GM12878 (cell line): Measurements from ENCODE around the gene PTMA. TPM values are rescaled to one million over a fixed set of nuclear protein-coding genes. Genes with fewer than 3 reads are reported as not detected.

Experiments used
- ATAC-seq: fragments of 200-7000 bp; cut with Tn5 transposase; 3 replicates; pipeline ENCODE4 v1.9.1; 2020; ENCODE audit warnings: mild to moderate bottlenecking, moderate library complexity
- BruUV-seq: library from RNA; stranded (reverse); fragments of 400-500 nt; replicated peaks from 2 replicates; lab custom pipeline; 2021; lab: Mats Ljungman, UMichigan
- CTCF ChIA-PET: fragments of 300-600 bp; sonication (Branson Sonifier 250); formaldehyde crosslinking; extraction: SDS; loops from one replicate; lab custom pipeline; 2021; ENCODE audit warnings: inconsistent platforms; lab: Yijun Ruan, JAX
- POLR2A ChIA-PET: fragments of 350-600 bp; formaldehyde crosslinking; extraction: SDS; loops from one replicate; lab custom pipeline; 2021; ENCODE audit warnings: inconsistent platforms; lab: Charles Lee
- RAD21 ChIA-PET: fragments of 300-600 bp; sonication (Branson Sonifier 250); formaldehyde crosslinking; loops from one replicate; lab custom pipeline; 2023; ENCODE audit warnings: antibody characterized with exemption; ENCODE audit not compliant: unreplicated experiment; lab: Charles Lee
- SMC1A ChIA-PET: fragments of 300-600 bp; sonication (Branson Sonifier 250); formaldehyde crosslinking; loops from one replicate; lab custom pipeline; 2023; ENCODE audit not compliant: unreplicated experiment, uncharacterized antibody; lab: Charles Lee
- DNase-seq: peaks from one replicate; pipeline ENCODE4 v3.0.0-alpha.2; 2011; ENCODE audit warnings: low read depth, low spot score
- FAIRE-seq: peaks from 3 replicates; lab custom pipeline; 2011; peaks lifted over from hg19 to GRCh38; lab: Jason Lieb, UNC
- H2AFZ ChIP-seq: 2 replicates; pipeline ENCODE4 v1.6.0; 2011; ENCODE audit warnings: low read depth, low read length, control low read depth; ENCODE audit not compliant: control insufficient read depth
- H3K27ac ChIP-seq: 2 replicates; pipeline ENCODE4 v1.5.1; 2011; ENCODE audit warnings: control low read depth; ENCODE audit not compliant: control insufficient read depth, insufficient read depth
- H3K27me3 ChIP-seq, 2 experiments: replicated peaks in 1 of 2; 2 replicates each; pipeline versions ENCODE4 v1.6.0 to v1.6.1; 2011; ENCODE audit warnings: low read length in 1 of 2; ENCODE audit not compliant: control insufficient read depth in 2 of 2, insufficient read depth in 2 of 2
- H3K36me3 ChIP-seq, 2 experiments: 2 replicates each; pipeline ENCODE4 v1.5.1; 2011; ENCODE audit warnings: low read length in 1 of 2; ENCODE audit not compliant: control insufficient read depth in 2 of 2, insufficient read depth in 2 of 2
- H3K4me1 ChIP-seq: 2 replicates; pipeline ENCODE4 v1.6.1; 2011; ENCODE audit warnings: mild to moderate bottlenecking, low read length, moderate library complexity, mixed read lengths; ENCODE audit not compliant: control insufficient read depth, insufficient read depth
- H3K4me2 ChIP-seq: 2 replicates; pipeline ENCODE4 v1.6.0; 2011; ENCODE audit warnings: control low read depth; ENCODE audit not compliant: control insufficient read depth, insufficient read depth
- H3K4me3 ChIP-seq: fragments of 200-600 bp; sonication (generic); 2 replicates; pipeline ENCODE4 v1.5.1; 2016
- H3K79me2 ChIP-seq: 2 replicates; pipeline ENCODE4 v1.6.0; 2011; ENCODE audit warnings: low read length; ENCODE audit not compliant: control insufficient read depth, insufficient read depth
- H3K9ac ChIP-seq: 2 replicates; pipeline ENCODE4 v1.8.0; 2011; ENCODE audit warnings: low read length, control low read depth, mixed read lengths; ENCODE audit not compliant: control insufficient read depth, insufficient read depth
- H3K9me3 ChIP-seq: replicated peaks from 3 replicates; pipeline ENCODE4 v1.5.1; 2011; ENCODE audit warnings: mild to moderate bottlenecking, low read length; ENCODE audit not compliant: control insufficient read depth, insufficient read depth
- H4K20me1 ChIP-seq: 2 replicates; pipeline ENCODE4 v1.6.0; 2011; ENCODE audit not compliant: control insufficient read depth, insufficient read depth
- BRCA1 ChIP-seq: IDR thresholded peaks from 2 replicates; pipeline ENCODE4 v1.6.1; 2011; ENCODE audit warnings: low read depth, low read length, improper control_type of control experiment
- CBX3 ChIP-seq: fragments of 200-600 bp; sonication (generic); IDR thresholded peaks from 2 replicates; pipeline ENCODE4 v1.6.1; 2016; ENCODE audit warnings: low read depth, borderline replicate concordance
- CEBPB ChIP-seq, 2 experiments: fragments of 150-350 bp in 1 of 2; IDR thresholded peaks; 2 replicates each; pipeline ENCODE4 v1.6.1; 2012 to 2014; ENCODE audit warnings: low read depth in 2 of 2, low read length in 2 of 2, borderline replicate concordance in 1 of 2, inconsistent platforms in 1 of 2
- HCFC1 ChIP-seq: fragments of 150-350 bp; IDR thresholded peaks from 2 replicates; pipeline ENCODE4 v1.6.1; 2014; ENCODE audit warnings: low read length
- HDAC6 ChIP-seq: fragments of 200-600 bp; sonication (generic); IDR thresholded peaks from one replicate; pipeline ENCODE4 v1.8.0; 2017; ENCODE audit warnings: antibody characterized with exemption; ENCODE audit not compliant: unreplicated experiment
- MEF2A ChIP-seq: IDR thresholded peaks from 2 replicates; pipeline ENCODE4 v1.6.1; 2011; ENCODE audit warnings: low read depth, mild to moderate bottlenecking, low read length, moderate library complexity; ENCODE audit not compliant: insufficient read depth
- MXI1 ChIP-seq: fragments of 150-350 bp; IDR thresholded peaks from 2 replicates; pipeline ENCODE4 v1.6.1; 2011; ENCODE audit warnings: low read depth, mild to moderate bottlenecking, inconsistent platforms, low read length, improper control_type of control experiment
- SMC3 ChIP-seq: IDR thresholded peaks from 2 replicates; pipeline ENCODE4 v1.6.1; 2011; ENCODE audit warnings: low read length, improper control_type of control experiment, borderline replicate concordance
- TBL1XR1 ChIP-seq: IDR thresholded peaks from 2 replicates; pipeline ENCODE4 v1.6.1; 2012; ENCODE audit warnings: low read depth, low read length, improper control_type of control experiment
- ZNF24 ChIP-seq: fragments of 450-650 bp; IDR thresholded peaks from 2 replicates; pipeline ENCODE4 v1.6.1; 2017; ENCODE audit warnings: antibody characterized with exemption, mild to moderate bottlenecking
- WGBS: methylation state at CpG from one replicate; pipeline ENCODE4 v1.1.6; 2016; ENCODE audit warnings: low lambda C conversion rate; ENCODE audit not compliant: insufficient replicate concordance, insufficient coverage; ENCODE audit errors: missing lambda C conversion rate; 5-methylcytosine and 5-hydroxymethylcytosine counted together
- in situ Hi-C: fragments of 300-500 bp; cut with MboI; formaldehyde crosslinking; loops from 9 replicates; pipeline ENCODE4 v1.14.3; 2018; ENCODE audit warnings: mixed read lengths
- intact Hi-C: fragments of 100-400 bp; cut with micrococcal nuclease; formaldehyde crosslinking; loops from one replicate; pipeline ENCODE4 v1.14.2; 2022; ENCODE audit not compliant: unreplicated experiment
- polyA plus RNA-seq, 11 experiments: library from polyadenylated mRNA; depleted of rRNA in 4 of 11; unstranded in 6 of 11; stranded (reverse) in 5 of 11; fragments of >200 nt; fragmentation: Nextera tagmentation in 4 of 11; fragmentation: Illumina TruSeq in 1 of 11; extraction: Ambion mirVana in 4 of 11; extraction: Trizol in 1 of 11; gene quantifications; 1 replicate in 1 of 11; 2 replicates in 10 of 11; pipeline versions ENCODE4 v1.2.1 to v1.2.3, GENCODE V29; 2011 to 2016; ENCODE audit warnings: inconsistent platforms in 2 of 11, missing spikeins in 2 of 11, low read depth in 1 of 11
- total RNA-seq, 4 experiments: library from RNA; depleted of rRNA in 3 of 4; stranded (reverse); fragments of >200 nt in 3 of 4; fragmentation: Illumina TruSeq in 1 of 4; extraction: Trizol in 1 of 4; gene quantifications; 2 replicates each; pipeline versions ENCODE4 v1.2.1 to v1.2.3, GENCODE V29; 2013 to 2021
- TF ChIP-seq, protein P1 (sequence below): fragments of 450-650 bp; IDR thresholded peaks from 2 replicates; pipeline ENCODE4 v1.6.1; 2016; ENCODE audit warnings: mild to moderate bottlenecking
- TF ChIP-seq, protein P2 (sequence below): IDR thresholded peaks from 2 replicates; pipeline ENCODE4 v1.6.1; 2012; ENCODE audit warnings: low read depth, low read length, improper control_type of control experiment

Gene PTMA
- total and polyA plus RNA-seq, 10 of the 15 experiments (the other 5 are each of a cell fraction or from before 2014, with no cell fraction given), result 1,144 to 5,018 (median 3,464) TPM

DNA sequence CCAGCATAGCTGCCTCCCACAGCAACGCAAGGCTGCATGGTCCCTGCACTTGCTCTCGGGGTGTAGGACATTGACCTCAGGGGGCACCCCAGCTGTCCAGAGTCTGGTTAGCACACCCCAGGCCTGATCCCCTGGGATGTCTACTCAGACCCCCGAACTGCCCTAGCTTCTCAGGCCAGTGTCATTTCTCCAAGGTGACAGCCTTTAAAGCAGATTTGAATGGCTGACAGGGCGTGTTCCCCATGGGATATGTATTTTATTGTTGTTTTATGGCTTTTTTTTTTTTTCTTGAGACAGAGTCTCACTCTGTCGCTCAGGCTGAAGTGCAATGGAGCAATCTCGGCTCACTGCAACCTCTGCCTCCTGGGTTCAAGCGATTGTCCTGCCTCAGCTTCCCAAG lies 40.8 kb upstream of the PTMA start:
- Histone ChIP-seq H3K9me3 (no peaks in the 10 kb centered on the region), H3K79me2 (peaks cover 28% of the 10 kb centered on the region), H3K4me2 (peak overlapping the region; percentile 82), H4K20me1 (no peaks in the 10 kb centered on the region), H3K4me1 (peaks cover 53% of the 10 kb centered on the region), H2AFZ (peak overlapping the region; percentile 56), H3K4me3 (peak overlapping the region; percentile 68), H3K36me3 (no peaks in the 10 kb centered on the region), H3K27me3 (no peaks in the 10 kb centered on the region), H3K9ac (peak overlapping the region; percentile 94)
- no peak for DNase-seq
- no peak for ATAC-seq
- FAIRE-seq, result no peak
- CTCF ChIA-PET, result interaction anchor here (0.6 to 9.9 kb wide), 5 partner anchors 7 to 54 kb away, joined by 3 to 151 read pairs (median 7); no protein-coding TSS in a partner anchor
- WGBS, result 15% methylated on average over 7 of the region's 7 CpGs
- in situ Hi-C loops, result no loop called here
- RAD21 ChIA-PET, result interaction anchor here (0.7 to 9.4 kb wide), 4 partner anchors 9 to 54 kb away, joined by 3 to 70 read pairs (median 18); partner anchors contain the start of gene PTMA
- no TSS peak for BruUV-seq
- SMC1A ChIA-PET, result interaction anchor here (0.6 to 3.9 kb wide), 4 partner anchors 8 to 106 kb away, joined by 3 to 20 read pairs (median 4); no protein-coding TSS in a partner anchor
- intact Hi-C loops, result loop anchor here (10.0 kb wide), 1 partner anchor 273 kb away; the partner anchor contains the start of gene B3GNT7
- POLR2A ChIA-PET, result interaction anchor here (0.7 to 9.2 kb wide), 9 partner anchors 7 to 122 kb away, joined by 3 to 119 read pairs (median 6); partner anchors contain the start of gene PTMA
- TF ChIP-seq, protein P1, sequence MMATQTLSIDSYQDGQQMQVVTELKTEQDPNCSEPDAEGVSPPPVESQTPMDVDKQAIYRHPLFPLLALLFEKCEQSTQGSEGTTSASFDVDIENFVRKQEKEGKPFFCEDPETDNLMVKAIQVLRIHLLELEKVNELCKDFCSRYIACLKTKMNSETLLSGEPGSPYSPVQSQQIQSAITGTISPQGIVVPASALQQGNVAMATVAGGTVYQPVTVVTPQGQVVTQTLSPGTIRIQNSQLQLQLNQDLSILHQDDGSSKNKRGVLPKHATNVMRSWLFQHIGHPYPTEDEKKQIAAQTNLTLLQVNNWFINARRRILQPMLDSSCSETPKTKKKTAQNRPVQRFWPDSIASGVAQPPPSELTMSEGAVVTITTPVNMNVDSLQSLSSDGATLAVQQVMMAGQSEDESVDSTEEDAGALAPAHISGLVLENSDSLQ, result peak; percentile 31; the same call in 1 of the 2 replicates
- TF ChIP-seq BRCA1, result no peak
- TF ChIP-seq, all 136 proteins: peak for 1
- H3K27ac ChIP-seq, result peak overlapping the region; percentile 97

DNA sequence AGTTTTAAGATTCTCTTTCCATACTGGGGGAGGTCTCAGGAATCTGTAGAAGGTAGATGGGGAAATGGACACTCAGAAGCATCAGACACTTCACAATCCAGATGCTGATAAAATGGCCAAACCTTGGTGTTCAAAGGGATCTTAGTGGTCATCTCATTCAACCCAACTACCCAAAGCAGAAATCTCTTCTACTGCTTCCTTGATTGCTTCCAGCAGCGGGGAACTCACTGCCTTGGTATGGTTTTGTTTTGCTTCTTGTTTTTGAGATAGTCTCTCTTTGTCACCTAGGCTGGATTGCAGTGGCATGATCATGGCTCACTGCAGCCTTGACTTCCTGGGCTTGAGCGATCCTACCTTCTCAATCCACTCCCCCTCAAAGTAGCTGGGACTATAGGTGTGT lies 39.3 kb upstream of the PTMA start:
- ChIA-PET SMC1A (interaction anchor here (1.2 to 10.2 kb wide), 2 partner anchors 8 to 56 kb away, joined by 3 to 255 read pairs; no protein-coding TSS in a partner anchor), POLR2A (interaction anchor here (10.3 kb wide), 1 partner anchor 56 kb away, joined by 247 read pairs; no protein-coding TSS in a partner anchor), CTCF (interaction anchor here (1.0 to 2.2 kb wide), 2 partner anchors 46 to 57 kb away, joined by 3 to 7 read pairs; no protein-coding TSS in a partner anchor), RAD21 (interaction anchor here (1.2 to 9.4 kb wide), 2 partner anchors 55 to 117 kb away, joined by 3 to 70 read pairs; no protein-coding TSS in a partner anchor)
- H3K27ac ChIP-seq, result no peak overlapping the region
- no peaks in the 10 kb centered on the region for H3K9me3 ChIP-seq
- H3K27me3 ChIP-seq, result no peaks in the 10 kb centered on the region
- H3K79me2 ChIP-seq, result peaks cover 23% of the 10 kb centered on the region
- no TSS peak for BruUV-seq
- H3K9ac ChIP-seq, result no peak overlapping the region
- 100% methylated on average over 2 of the region's 2 CpGs for WGBS
- intact Hi-C loops (loop anchor here (10.0 kb wide), 1 partner anchor 274 kb away; the partner anchor contains the start of gene B3GNT7), in situ Hi-C loops (no loop called here)
- no peaks in the 10 kb centered on the region for H3K36me3 ChIP-seq
- DNase-seq, result no peak
- no peak for ATAC-seq
- H4K20me1 ChIP-seq, result no peaks in the 10 kb centered on the region
- no peak overlapping the region for H2AFZ ChIP-seq
- no peak for FAIRE-seq
- peaks cover 53% of the 10 kb centered on the region for H3K4me1 ChIP-seq
- H3K4me2 ChIP-seq, result no peak overlapping the region
- no peak overlapping the region for H3K4me3 ChIP-seq
- TF ChIP-seq CEBPB (IDR thresholded peaks at IDR 0.05; ENCODE audit: borderline replicate concordance in 1 of 2, low read depth in 2 of 2, low read length in 2 of 2) (no peak), MEF2A (no peak), SMC3 (no peak), MXI1 (no peak), ZNF24 (no peak), HDAC6 (no peak), HCFC1 (no peak), TBL1XR1 (no peak), CBX3 (no peak)
- TF ChIP-seq, protein P2, sequence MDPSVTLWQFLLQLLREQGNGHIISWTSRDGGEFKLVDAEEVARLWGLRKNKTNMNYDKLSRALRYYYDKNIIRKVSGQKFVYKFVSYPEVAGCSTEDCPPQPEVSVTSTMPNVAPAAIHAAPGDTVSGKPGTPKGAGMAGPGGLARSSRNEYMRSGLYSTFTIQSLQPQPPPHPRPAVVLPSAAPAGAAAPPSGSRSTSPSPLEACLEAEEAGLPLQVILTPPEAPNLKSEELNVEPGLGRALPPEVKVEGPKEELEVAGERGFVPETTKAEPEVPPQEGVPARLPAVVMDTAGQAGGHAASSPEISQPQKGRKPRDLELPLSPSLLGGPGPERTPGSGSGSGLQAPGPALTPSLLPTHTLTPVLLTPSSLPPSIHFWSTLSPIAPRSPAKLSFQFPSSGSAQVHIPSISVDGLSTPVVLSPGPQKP, result no peak
